Calu3 (cell line): ENCODE measurements around the gene CLASP1. TPM values are rescaled to one million over a fixed set of nuclear protein-coding genes. Genes with fewer than 3 reads are reported as not detected.

Experiments used
- BruUV-seq: library from RNA; stranded (reverse); fragments of 400-500 nt; replicated peaks from 2 replicates; lab custom pipeline; 2021; lab: Mats Ljungman, UMichigan
- CTCF ChIA-PET: fragments of 300-600 bp; sonication (Branson Sonifier 250); formaldehyde crosslinking; loops from one replicate; lab custom pipeline; 2022; ENCODE audit warnings: antibody characterized with exemption; lab: Charles Lee
- DNase-seq: peaks from one replicate; pipeline ENCODE4 v3.0.0; 2022
- H3K27ac Mint-ChIP-seq: one replicate; pipeline ENCODE4 v1.8.0; 2022; ENCODE audit warnings: mixed read lengths; ENCODE audit not compliant: unreplicated experiment
- H3K27me3 Mint-ChIP-seq: one replicate; pipeline ENCODE4 v1.8.0; 2022; ENCODE audit warnings: mixed read lengths; ENCODE audit not compliant: unreplicated experiment
- H3K36me3 Mint-ChIP-seq: one replicate; pipeline ENCODE4 v1.8.0; 2022; ENCODE audit warnings: mild to moderate bottlenecking, moderate library complexity, mixed read lengths; ENCODE audit not compliant: insufficient read depth, unreplicated experiment
- H3K4me1 Mint-ChIP-seq: one replicate; pipeline ENCODE4 v1.8.0; 2022; ENCODE audit warnings: mild to moderate bottlenecking, low read depth, mixed read lengths; ENCODE audit not compliant: unreplicated experiment
- H3K4me3 Mint-ChIP-seq: one replicate; pipeline ENCODE4 v1.8.0; 2022; ENCODE audit warnings: mild to moderate bottlenecking, low read depth, moderate library complexity, mixed read lengths; ENCODE audit not compliant: unreplicated experiment
- H3K9me3 Mint-ChIP-seq: one replicate; pipeline ENCODE4 v1.8.0; 2022; ENCODE audit warnings: low read depth, mixed read lengths; ENCODE audit not compliant: unreplicated experiment
- CTCF ChIP-seq: fragments of 200-600 bp; IDR thresholded peaks from one replicate; pipeline ENCODE4 v1.8.0; 2022; ENCODE audit warnings: antibody characterized with exemption; ENCODE audit not compliant: unreplicated experiment
- intact Hi-C: fragments of 100-400 bp; cut with micrococcal nuclease; formaldehyde crosslinking; loops from one replicate; pipeline ENCODE4 v1.10.0; 2022; ENCODE audit not compliant: unreplicated experiment
- total RNA-seq: library from RNA; stranded (reverse); gene quantifications from 2 replicates; pipeline ENCODE4 v1.2.3, GENCODE V29; 2022

Gene CLASP1
- total RNA-seq, 1 experiment from 2014 or later = 59.7 TPM

- no peaks in the 10 kb centered on the region for H3K9me3 Mint-ChIP-seq
- BruUV-seq = no TSS peak
- H3K27me3 Mint-ChIP-seq = no peaks in the 10 kb centered on the region
- no peak for TF ChIP-seq CTCF
- H3K36me3 Mint-ChIP-seq = peaks cover 22% of the 10 kb centered on the region
- no peaks in the 10 kb centered on the region for H3K4me1 Mint-ChIP-seq
- intact Hi-C loops = no loop called here
- CTCF ChIA-PET = interaction anchor here (0.5 kb wide), 1 partner anchor 436 kb away, joined by 3 read pairs; no protein-coding TSS in a partner anchor
- DNase-seq = no peak
- no peak overlapping the region for H3K27ac Mint-ChIP-seq
- no peak overlapping the region for H3K4me3 Mint-ChIP-seq
Observed at GRCh38 chr2:121521359-121521758, 127.9 kb downstream of the CLASP1 start.

DNA sequence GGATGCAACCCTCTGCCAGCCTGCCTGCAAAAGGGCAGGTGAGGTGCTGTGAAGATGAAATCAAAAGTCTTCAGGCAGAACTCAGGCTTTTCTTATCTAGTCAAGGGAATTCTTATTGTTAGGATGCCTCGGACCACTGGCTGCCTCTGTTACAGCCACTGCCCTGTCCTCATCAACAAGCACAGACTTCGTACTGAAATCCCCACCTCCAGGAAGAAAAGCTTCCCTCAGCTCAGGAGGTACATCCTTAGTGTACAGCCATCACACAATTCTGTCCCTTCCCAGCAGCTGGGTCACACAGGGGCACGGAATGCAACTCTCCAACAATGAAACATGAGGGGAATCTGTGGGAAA, 128.6 kb downstream of the CLASP1 start:
- intact Hi-C loops = no loop called here
- no peaks in the 10 kb centered on the region for H3K4me1 Mint-ChIP-seq
- no peak overlapping the region for H3K4me3 Mint-ChIP-seq
- no peak for DNase-seq
- TF ChIP-seq CTCF = no peak
- no peaks in the 10 kb centered on the region for H3K9me3 Mint-ChIP-seq
- BruUV-seq = no TSS peak
- no peak overlapping the region for H3K27ac Mint-ChIP-seq
- CTCF ChIA-PET = interaction anchor here (0.5 kb wide), 1 partner anchor 435 kb away, joined by 3 read pairs; no protein-coding TSS in a partner anchor
- peaks cover 16% of the 10 kb centered on the region for H3K36me3 Mint-ChIP-seq
- no peaks in the 10 kb centered on the region for H3K27me3 Mint-ChIP-seq

DNA sequence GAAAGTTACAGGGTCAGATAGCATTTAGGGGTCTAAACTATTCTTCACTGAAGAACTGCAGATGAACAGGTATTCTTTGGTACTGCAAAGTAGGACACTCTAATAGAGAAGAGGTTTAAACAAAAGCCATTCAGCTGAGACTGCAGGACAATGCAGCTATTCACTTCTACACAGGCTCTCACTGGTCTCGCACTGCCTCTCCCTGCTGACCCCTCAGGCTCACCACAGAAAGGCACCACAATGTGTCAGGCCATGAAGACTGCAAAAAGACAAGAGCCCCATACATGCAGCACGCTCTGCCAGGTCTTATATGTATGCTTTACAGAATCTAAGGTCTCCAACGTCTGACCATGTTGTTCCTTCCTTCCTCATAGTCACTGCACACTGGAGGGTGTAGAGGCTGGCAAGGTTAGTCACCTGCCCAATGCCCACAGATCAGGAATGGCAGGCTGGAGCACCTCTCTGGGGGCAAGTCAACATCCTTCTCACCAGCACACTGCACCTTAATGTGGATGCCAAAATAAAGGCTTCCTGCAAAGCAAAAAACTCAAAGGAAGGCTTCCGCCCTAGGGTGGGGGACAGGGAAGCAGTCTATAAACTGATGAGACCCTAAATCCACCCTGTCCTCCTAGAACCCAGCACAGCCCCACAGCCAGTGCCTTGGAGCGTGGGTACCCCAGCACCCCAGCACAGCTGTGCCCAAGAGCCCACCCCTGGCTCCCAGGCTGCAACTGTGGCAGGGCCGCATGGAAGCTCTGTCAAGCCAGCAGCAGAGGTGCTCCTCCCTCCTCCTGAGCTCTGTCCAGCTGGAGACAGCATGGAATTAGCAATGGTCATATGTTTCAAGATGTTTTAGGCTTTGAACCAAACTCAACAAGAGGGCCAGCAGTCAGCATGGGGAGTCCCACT, 129.3 kb downstream of the CLASP1 start:
- intact Hi-C loops = no loop called here
- no peak for DNase-seq
- Mint-ChIP-seq H3K27me3 (no peaks in the 10 kb centered on the region), H3K4me1 (no peaks in the 10 kb centered on the region), H3K27ac (no peak overlapping the region), H3K9me3 (no peaks in the 10 kb centered on the region), H3K36me3 (peaks cover 18% of the 10 kb centered on the region), H3K4me3 (no peak overlapping the region)
- CTCF ChIA-PET = no interaction called here
- BruUV-seq = no TSS peak
- no peak for TF ChIP-seq CTCF

- no peaks in the 10 kb centered on the region for H3K9me3 Mint-ChIP-seq
- DNase-seq = no peak
- H3K27ac Mint-ChIP-seq = no peak overlapping the region
- CTCF ChIA-PET = no interaction called here
- no peaks in the 10 kb centered on the region for H3K4me1 Mint-ChIP-seq
- H3K4me3 Mint-ChIP-seq = no peak overlapping the region
- H3K27me3 Mint-ChIP-seq = no peaks in the 10 kb centered on the region
- no peak for TF ChIP-seq CTCF
- no TSS peak for BruUV-seq
- peaks cover 26% of the 10 kb centered on the region for H3K36me3 Mint-ChIP-seq
- intact Hi-C loops = no loop called here
Observed at GRCh38 chr2:121519153-121519552, 130.1 kb downstream of the CLASP1 start.
